Heart left ventricle (tissue), 13 donors: ENCODE results near the gene FBXL7.

Source experiments
- CTCF ChIP-seq, 12 donors: fragments of 200-600 bp; sonication (generic) in 4 of 12; IDR thresholded peaks; one replicate each; pipeline versions ENCODE4 v1.5.0 to v1.8.0; 2018 to 2022; ENCODE audit warnings: antibody characterized with exemption in 12 of 12, mild to moderate bottlenecking in 5 of 12
- POLR2A ChIP-seq, 2 donors: fragments of 450-650 bp; IDR thresholded peaks; one replicate each; pipeline ENCODE4 v1.6.1; 2017; ENCODE audit warnings: antibody characterized with exemption in 2 of 2, mild to moderate bottlenecking in 2 of 2, moderate library complexity in 2 of 2
- donor health status: ischemic (EF 13 %, LVEDD 7.1; RV severe dilation, severe dysfunction).
- donor health status: DM: no; HTN: yes; CAD: no.
- donor health status: DM: no; HTN: no; CAD: no.
- donor health status: ischemic (EF 25% LVEDD 6.9; RV normal size, moderate dysfunction).
- donor health status: ischemic (EF 25% LVEDD 5.7; RV mildly dilated, moderate dysfunction).
- donor health status: ischemic (EF 35%, LVEDD 5.7; RV mildly dilated, moderate dysfunction).
- donor health status: nonischemic (EF 11% LVEDD 7.7; RV severe dilation, severe dysfunction).
- donor health status: DM: yes; HTN: yes; CAD: no.
- donor health status: PGD.
- donor health status: ischemic (EF 29% LVEDD 5.4; RV normal size, mild dysfunction).
- donor health status: nonischemic (EF 23%, LVEDD 6.1; RV moderate dilation, normal function).

DNA sequence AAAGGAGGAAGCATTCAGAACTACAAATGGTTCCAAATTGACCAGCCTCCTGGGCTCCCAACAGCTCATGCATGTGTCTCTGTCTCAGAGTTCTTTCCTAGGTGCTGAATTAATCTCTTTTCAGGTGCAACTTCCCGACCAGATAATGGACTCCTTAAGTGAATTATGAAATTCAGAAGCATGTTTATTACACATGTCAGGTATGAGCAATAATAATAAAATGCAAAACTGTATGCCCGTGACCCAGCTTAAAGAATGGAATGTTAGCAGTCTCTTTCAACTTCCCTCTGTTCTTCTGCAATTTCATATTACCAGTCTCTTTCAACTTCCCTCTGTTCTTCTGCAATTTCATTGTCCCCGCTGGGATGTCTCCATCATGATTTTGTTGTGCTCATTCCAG is 60.4 kb downstream of the FBXL7 start:
- TF ChIP-seq CTCF (IDR thresholded peaks at IDR 0.05): no peak
- no peak for TF ChIP-seq POLR2A (IDR thresholded peaks at IDR 0.05)
